Transverse colon (tissue), 4 donors: Measurements from ENCODE around the gene MEG3. TPM values are rescaled to one million over a fixed set of nuclear protein-coding genes. Genes with fewer than 3 reads are reported as not detected.

Experiments used
- DNase-seq: peaks from one replicate; pipeline ENCODE4 v3.0.0-alpha.2; 2019
- H3K27ac ChIP-seq, 4 donors: fragments of 200-600 bp; sonication (generic); 2 replicates each; pipeline ENCODE4 v1.5.1; 2016 to 2018; ENCODE audit warnings: inconsistent platforms in 4 of 4
- H3K27me3 ChIP-seq: fragments of 200-600 bp; sonication (generic); 2 replicates; pipeline ENCODE4 v1.5.1; 2017; ENCODE audit warnings: inconsistent platforms
- H3K36me3 ChIP-seq, 4 donors: fragments of 200-600 bp; sonication (generic); 2 replicates each; pipeline ENCODE4 v1.5.1; 2017 to 2019; ENCODE audit warnings: inconsistent platforms in 4 of 4
- H3K4me1 ChIP-seq, 4 donors: fragments of 200-600 bp; sonication (generic); 2 replicates each; pipeline ENCODE4 v1.5.1; 2017 to 2020; ENCODE audit warnings: inconsistent platforms in 4 of 4
- H3K4me3 ChIP-seq, 4 donors: fragments of 200-600 bp; sonication (generic); 1 replicate in 1 of 4; 2 replicates in 3 of 4; pipeline versions ENCODE4 v1.5.1 to v1.6.1; 2017 to 2019; ENCODE audit warnings: inconsistent platforms in 4 of 4
- H3K9me3 ChIP-seq, 2 donors: fragments of 200-600 bp; sonication (generic); 2 replicates each; pipeline ENCODE4 v1.5.1; 2017 to 2019; ENCODE audit warnings: inconsistent platforms in 2 of 2
- CTCF ChIP-seq, 5 experiments: fragments of 200-600 bp in 3 of 5; fragments of 450-650 bp in 2 of 5; sonication (generic) in 3 of 5; IDR thresholded peaks; 1 replicate in 2 of 5; 2 replicates in 3 of 5; pipeline ENCODE4 v1.5.1; 2016 to 2017; ENCODE audit warnings: antibody characterized with exemption in 5 of 5, inconsistent platforms in 3 of 5, mild to moderate bottlenecking in 2 of 5, moderate library complexity in 1 of 5
- EP300 ChIP-seq: sonication (generic); formaldehyde crosslinking; IDR thresholded peaks from one replicate; pipeline ENCODE4 v1.6.1; 2017; ENCODE audit warnings: antibody characterized with exemption, low read depth
- POLR2A ChIP-seq: fragments of 450-650 bp; IDR thresholded peaks from one replicate; pipeline ENCODE4 v1.6.1; 2016; ENCODE audit warnings: antibody characterized with exemption, mild to moderate bottlenecking, moderate library complexity
- POLR2AphosphoS5 ChIP-seq, 3 donors: sonication (generic); formaldehyde crosslinking; IDR thresholded peaks; one replicate each; pipeline ENCODE4 v1.6.1; 2016; ENCODE audit warnings: antibody characterized with exemption in 3 of 3
- WGBS, 2 donors: methylation state at CpG; one replicate each; pipeline ENCODE4 v1.1.5; 2018; ENCODE audit warnings: low coverage in 1 of 2; 5-methylcytosine and 5-hydroxymethylcytosine counted together
- in situ Hi-C, 4 donors: fragments of 200-750 bp; cut with MboI; loops; one replicate each; pipeline versions ENCODE4 v1.15.0 to v1.15.1; 2017; ENCODE audit warnings: low sequenced_read_pairs in 3 of 4, low pct_ligation_motif_present in 1 of 4, low pct_unique_long_range_greater_than_20kb in 1 of 4
- intact Hi-C: fragments of 100-400 bp; cut with DNase I; formaldehyde crosslinking; loops from one replicate; pipeline ENCODE4 v1.15.1; 2023; ENCODE audit warnings: low total_unique reads
- total RNA-seq, 4 donors: library from RNA; depleted of rRNA; stranded (reverse); fragments of >200 nt; gene quantifications; one replicate each; pipeline ENCODE4 v1.1.0, GENCODE V29; 2016

MEG3 gene
- total RNA-seq, 4 donors from 2014 or later, result 10.6 to 156 (median 40.1) TPM

- H3K9me3 ChIP-seq, result no peaks in the 10 kb centered on the region
- in situ Hi-C loops (loop anchor here in 2 of 4 donors (25.0 kb wide), 1 partner anchor 799 kb away; no protein-coding TSS in a partner anchor), intact Hi-C loops (no loop called here)
- H3K27ac ChIP-seq, result no peak overlapping the region
- 75 to 100% methylated on average over 1 to 8 of the region's 8 CpGs for WGBS, 2 donors
- H3K36me3 ChIP-seq, result no peaks in the 10 kb centered on the region
- TF ChIP-seq POLR2AphosphoS5 (IDR thresholded peaks at IDR 0.05) (no peak), POLR2A (no peak), CTCF (IDR thresholded peaks at IDR 0.05) (no peak), EP300 (no peak)
- DNase-seq, result no peak
- no peak overlapping the region for H3K4me3 ChIP-seq
- no peaks in the 10 kb centered on the region for H3K27me3 ChIP-seq
- H3K4me1 ChIP-seq, result peaks cover 0 to 5% (median 0%) of the 10 kb centered on the region in 4 donors
Measured at GRCh38 chr14:100837805-100838350, 12.0 kb downstream of the MEG3 start.

GRCh38 chr14:100838493-100839314 is 12.8 kb downstream of the MEG3 start:
- H3K4me3 ChIP-seq, result no peak overlapping the region
- in situ Hi-C loops (loop anchor here in 2 of 4 donors (25.0 kb wide), 1 partner anchor 799 kb away; no protein-coding TSS in a partner anchor), intact Hi-C loops (no loop called here)
- no peaks in the 10 kb centered on the region for H3K9me3 ChIP-seq
- peaks cover 0 to 5% (median 0%) of the 10 kb centered on the region in 4 donors for H3K4me1 ChIP-seq
- H3K36me3 ChIP-seq, result no peaks in the 10 kb centered on the region
- no peak overlapping the region for H3K27ac ChIP-seq
- WGBS, 2 donors, result 64 to 80% methylated on average over 6 to 14 of the region's 14 CpGs
- TF ChIP-seq POLR2AphosphoS5 (IDR thresholded peaks at IDR 0.05) (no peak), CTCF (IDR thresholded peaks at IDR 0.05) (no peak), POLR2A (no peak), EP300 (no peak)
- H3K27me3 ChIP-seq, result no peaks in the 10 kb centered on the region
- no peak for DNase-seq

- in situ Hi-C loops, result loop anchor here in 2 of 4 donors (25.0 kb wide), 1 partner anchor 798 kb away; no protein-coding TSS in a partner anchor
- WGBS, 2 donors, result 65% methylated on average over 4 of the region's 4 CpGs; no CpG with 5 or more reads in 1 of the 2 donors
Measured at GRCh38 chr14:100839315-100839585, 13.3 kb downstream of the MEG3 start.

More at GRCh38 chr14:100839315-100839585, 13.3 kb downstream of the MEG3 start:
- peaks cover 0 to 5% (median 0%) of the 10 kb centered on the region in 4 donors for H3K4me1 ChIP-seq
- H3K27ac ChIP-seq, result no peak overlapping the region
- H3K36me3 ChIP-seq, result no peaks in the 10 kb centered on the region
- H3K27me3 ChIP-seq, result no peaks in the 10 kb centered on the region
- TF ChIP-seq POLR2A (no peak), CTCF (IDR thresholded peaks at IDR 0.05) (no peak), EP300 (no peak), POLR2AphosphoS5 (IDR thresholded peaks at IDR 0.05) (no peak)
- intact Hi-C loops, result no loop called here
- no peak for DNase-seq
- H3K4me3 ChIP-seq, result no peak overlapping the region
- H3K9me3 ChIP-seq, result no peaks in the 10 kb centered on the region
